HG02798 (cell line): ENCODE results near the gene MYOC.
"Not testable (repeated sequence)": the region's sequence is repeated elsewhere in the genome, so short reads cannot be mapped to it uniquely, and the experiment has no call there.

Experiments used
- ATAC-seq: cut with Tn5 transposase; IDR thresholded peaks from one replicate; pipeline ENCODE4 v1.9.1; 2021; ENCODE audit warnings: mild to moderate bottlenecking; ENCODE audit not compliant: unreplicated experiment, poor library complexity

Gene MYOC

DNA sequence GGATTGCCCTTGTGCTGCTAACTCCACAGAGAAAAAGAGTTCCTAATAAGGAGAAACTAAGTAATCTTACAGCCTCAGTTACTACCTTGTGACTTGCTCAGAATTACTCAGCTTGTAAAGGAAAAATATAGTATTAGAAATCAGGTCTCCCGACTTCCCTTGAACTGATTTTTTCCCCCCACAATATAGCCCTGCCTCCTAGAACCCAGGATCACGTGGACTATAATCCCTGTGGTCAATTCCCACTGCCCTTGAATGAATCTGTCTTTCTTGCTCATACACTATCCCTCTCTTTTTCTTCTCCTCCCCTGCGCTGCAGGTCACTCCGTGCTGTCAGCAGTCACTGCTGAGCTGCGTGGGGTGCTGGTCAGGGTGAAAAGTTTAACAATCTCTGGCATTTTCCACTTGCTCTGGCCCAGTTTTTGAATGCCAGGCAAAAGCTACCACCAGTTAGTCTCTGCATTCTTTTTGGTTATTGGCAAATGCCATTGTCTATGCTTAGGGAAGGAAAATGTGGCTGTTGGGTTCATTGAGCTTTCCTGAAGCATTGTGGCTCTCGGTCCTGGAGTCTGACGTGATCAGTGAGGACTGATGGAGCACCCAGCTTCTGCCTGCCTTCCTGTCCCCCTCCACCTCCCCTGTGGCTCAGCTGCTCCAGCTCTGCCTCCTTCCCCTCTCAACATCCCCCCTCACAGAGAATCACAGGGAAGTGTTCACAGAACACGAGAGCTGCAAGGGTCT lies 1.9 kb upstream of the MYOC start:
- no peak for ATAC-seq

DNA sequence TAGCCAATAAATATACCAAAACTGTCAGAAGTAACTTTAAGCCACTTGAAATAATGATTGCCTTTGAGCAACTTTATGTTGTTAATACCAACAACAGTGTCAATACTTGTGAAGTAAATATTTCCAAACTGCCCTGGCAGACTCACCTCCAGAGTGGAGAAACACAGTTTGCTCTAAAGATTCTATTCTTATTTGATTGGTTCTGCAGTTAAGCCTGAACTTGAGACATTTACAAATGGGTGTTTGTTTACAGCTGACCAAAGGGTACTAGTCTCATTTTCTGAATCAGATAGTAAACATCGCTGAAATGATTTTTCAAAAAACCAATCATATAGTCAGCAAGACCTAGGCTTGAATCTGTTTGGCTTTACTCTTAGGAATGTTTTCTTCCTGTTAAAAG lies 1.3 kb upstream of the MYOC start:
- ATAC-seq: no peak

DNA sequence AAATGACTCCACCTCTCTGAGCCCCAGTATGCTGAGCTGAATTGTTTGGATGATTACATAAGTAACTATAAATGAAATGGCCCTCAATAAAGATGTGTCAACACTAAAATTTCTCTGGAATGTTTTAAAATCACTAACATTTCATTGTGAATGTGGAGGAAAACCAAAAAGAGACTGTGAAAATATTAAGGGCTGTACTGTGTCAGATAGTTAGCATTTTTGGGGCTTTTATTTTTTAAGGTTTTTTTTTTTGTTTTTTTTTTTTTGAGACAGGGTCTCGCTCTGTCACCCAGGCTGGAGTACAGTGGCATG lies 6.3 kb downstream of the MYOC start:
- no peak for ATAC-seq

DNA sequence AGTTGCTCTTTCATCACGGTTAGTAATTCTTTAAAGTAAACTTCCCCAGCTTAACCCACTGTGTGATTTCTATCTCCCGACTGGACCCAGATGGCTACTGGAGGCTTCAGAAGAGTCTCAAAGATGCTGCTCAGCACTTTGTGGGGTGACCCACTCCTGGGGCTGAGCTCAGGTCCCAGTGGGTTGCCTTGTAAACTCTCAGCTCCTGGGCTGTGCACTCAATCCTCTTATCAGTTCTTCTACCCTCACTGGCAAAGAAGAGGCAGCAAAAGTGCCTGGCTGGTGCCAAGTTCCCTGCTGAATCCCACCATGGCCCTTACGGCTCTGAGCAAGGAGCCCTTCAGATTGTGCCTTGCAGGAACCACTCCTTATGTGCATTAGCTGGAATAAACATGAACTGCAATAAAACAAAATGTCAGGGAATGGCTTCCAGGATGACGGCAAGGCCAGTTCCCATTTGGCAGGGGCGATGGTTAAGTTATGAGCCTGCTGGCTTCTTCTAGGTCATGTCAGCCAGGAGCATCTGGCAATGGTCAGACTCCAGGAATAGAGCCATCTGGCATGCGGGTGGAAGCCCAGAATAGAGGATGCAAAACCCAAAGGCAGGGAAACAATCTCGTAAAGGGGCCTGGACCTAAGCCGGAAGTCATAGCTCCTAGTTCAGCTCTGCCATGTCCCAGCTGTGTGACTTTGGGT lies 6.8 kb downstream of the MYOC start:
- no peak for ATAC-seq

DNA sequence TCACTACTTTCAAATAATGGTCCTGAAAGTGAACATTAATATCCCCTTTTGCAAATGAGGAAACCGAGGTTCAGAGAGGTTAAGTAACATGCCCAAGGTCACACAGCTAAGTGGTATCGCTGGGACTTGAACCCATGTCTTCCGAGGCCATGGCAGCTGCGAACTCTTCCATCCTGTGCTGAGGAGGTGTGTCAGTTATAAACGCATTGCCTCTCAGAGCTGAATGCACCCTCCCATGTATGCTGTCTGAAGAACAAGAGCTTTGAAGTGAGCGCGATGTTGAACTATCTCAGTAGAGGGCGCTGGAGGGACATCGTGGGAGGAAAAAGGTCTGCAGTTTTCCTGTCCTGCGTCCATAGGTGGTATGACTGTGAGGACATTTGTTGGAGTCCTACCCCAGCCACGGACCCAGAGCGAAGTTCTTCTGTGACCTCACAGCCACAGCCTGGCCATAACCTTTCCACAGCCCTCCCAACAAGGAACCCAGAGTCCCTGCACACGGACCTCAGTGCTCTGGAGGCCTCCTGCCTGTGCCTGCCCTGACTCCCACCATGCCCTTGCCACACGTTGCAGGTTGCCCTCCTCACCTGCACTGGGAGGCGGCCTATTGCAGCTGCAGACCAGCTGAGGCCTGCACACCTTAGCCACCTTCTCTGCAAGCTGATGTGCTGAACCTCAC lies 7.5 kb downstream of the MYOC start:
- ATAC-seq: peak; percentile 81

DNA sequence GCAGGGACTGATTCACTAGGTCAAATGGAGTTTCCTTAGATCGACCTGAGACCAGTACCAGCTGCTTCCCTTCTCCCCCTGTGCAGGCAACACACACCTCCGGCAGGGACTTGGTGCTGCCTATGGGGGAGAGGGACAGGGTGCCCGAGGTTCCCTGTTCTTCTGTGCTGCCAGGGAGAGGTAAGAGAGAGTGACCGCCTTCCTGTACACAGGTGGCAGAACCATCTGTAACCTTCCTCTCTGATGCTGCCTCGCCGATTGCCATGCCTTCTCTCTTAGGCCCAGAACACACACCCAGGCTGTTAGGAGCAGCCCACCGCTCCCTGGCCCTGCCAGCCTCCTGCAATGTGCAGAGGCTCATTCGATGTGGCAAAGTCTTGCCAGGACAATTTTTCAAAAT lies 9.3 kb downstream of the MYOC start:
- no peak for ATAC-seq

DNA sequence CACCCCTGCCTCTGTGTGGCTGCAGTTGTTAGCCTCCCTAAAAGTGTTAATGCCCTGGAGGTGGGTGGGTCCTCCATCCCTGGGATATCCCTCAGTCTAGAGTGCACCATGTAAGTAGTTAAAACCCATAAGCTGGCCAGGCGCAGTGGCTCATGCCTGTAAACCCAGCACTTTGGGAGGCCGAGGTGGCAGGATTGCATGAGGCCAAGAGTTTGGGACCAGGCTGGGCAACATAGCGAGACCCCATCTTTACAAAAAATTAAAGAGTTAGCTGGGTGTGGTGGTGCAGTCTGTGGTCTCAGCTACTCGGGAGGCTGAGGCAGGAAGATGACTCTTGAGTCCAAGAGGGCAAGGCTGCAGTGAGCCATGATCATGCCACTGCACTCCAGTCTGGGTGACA lies 10.3 kb downstream of the MYOC start:
- no peak for ATAC-seq

DNA sequence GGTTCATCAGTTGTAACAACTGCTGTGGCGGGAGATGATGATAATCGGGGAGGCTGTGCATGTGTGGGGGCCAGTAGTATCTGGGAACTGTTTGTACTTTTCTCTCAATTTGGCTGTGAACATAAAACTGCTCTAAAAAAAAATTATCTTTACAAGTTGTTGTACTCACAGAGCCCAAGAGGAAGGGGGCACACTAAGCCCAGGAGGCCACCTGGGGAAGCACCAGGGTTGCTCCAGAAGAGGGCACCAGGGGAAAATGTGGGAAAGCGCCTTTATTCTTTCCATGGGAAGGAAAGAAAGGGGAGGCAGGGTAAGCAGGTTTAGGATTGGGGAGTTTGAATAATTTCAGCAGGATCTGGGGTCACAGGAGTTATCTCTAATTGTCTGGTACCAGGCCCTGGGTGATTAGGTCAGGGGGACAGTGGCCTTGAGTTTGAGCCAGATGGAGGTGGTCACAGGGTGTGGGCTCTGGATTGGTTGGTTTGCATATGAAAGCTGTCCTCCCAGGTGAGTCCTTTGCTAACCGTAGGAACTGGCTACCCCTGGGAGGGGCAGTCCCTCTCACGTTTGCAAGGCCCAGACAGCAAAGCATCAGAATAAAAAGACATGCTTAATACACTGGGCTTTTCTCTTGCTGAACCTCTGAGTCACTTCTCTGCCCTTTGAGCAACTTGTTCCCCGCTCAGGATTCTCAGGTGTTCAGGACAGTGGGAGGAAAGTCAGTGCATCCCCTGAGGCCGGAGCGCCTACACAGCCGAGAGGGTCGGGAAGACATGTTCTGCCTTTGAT lies 11.2 kb downstream of the MYOC start:
- ATAC-seq: no peak

DNA sequence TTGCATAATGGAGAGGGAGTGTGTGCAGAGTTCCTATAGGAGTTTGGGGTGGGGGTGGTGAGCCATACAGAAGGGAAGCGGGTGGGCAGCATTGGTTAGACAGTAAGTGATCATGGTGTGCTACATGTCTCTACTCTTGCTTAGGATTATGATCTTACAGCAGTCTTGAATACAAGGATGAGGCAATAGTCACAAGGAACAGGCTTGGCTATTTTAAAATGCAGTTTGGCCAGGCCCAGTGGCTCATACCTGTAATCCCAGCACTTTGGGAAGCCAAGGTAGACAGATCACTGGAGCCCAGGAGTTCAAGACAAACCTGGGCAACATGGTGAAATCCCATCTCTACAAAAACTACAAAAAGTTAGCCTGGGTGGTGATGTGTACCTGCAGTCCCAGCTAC lies 12.3 kb downstream of the MYOC start:
- ATAC-seq: no peak

DNA sequence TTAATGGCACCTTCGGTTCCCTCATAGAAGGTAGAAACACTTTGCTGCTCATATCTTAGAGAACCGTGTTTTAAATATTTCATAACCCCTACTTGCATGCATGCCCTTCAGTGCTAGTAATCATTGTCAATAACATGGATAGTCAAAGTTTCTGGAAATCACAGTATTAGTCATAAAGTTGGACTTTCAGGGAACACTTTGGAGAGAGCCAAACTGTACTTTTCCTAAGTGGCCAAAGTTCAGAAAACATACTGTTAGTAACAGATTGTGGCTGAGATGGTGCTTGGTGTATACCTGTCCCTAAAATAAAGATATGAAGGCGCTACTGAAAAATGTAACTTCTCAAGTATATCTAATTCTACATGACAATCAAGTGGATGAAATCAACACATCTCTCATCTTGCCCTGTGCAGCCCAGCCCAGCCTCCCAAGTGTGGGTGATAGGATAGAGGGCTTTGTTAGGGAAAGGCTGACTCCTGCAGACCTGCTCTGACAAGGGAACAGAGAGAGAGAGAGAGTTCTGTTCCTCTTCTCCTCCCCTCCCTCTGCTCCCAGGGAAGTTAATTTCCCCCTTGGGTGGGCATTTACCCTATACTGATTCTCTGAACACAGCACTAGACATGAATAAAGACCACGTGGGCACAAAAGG lies 14.4 kb downstream of the MYOC start:
- ATAC-seq: no peak

DNA sequence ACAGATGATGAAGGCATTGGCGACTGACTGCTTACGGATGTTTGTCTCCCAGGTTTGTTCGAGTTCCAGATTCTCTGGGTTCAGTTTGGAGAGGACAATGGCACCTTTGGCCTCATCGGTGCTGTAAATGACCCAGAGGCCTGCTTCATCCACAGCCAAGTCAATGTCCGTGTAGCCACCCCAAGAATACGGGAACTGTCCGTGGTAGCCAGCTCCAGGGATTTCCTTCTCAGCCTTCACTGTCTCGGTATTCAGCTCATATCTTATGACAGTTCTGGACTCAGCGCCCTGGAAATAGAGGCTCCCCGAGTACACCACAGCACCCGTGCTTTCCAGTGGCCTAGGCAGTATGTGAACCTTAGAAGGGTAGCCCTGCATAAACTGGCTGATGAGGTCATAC lies 16.3 kb downstream of the MYOC start:
- ATAC-seq: no peak

DNA sequence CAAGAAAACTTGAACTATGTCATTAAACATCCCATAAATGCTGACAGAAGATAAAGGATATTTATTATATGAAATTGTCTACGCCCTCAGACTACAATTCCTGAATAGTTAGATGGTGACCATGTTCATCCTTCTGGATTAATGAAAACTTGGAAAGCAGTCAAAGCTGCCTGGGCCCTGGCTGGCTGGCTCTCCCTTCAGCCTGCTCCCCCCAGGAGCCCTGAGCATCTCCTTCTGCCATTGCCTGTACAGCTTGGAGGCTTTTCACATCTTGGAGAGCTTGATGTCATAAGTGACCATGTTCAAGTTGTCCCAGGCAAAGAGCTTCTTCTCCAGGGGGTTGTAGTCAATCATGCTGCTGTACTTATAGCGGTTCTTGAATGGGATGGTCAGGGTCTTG lies 16.8 kb downstream of the MYOC start:
- ATAC-seq: no peak

DNA sequence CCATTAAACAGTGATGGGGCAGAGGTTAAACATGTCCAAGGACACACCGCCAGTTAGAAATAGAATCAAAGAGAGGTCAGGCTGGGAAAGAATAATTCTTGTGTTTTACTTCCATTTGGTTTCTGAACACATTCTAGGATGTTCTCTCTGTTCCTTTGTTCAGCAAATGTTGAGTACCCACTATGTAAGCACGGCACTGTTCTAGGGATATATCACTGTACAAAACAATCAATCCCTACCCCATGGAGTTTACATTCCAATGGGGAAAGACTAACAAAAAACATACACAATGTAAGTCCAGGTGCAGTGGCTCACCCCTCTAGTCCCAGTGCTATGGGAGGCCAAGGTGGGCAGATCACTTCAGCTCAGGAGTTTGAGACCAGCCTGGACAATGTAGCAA lies 24.3 kb downstream of the MYOC start:
- ATAC-seq: no peak

DNA sequence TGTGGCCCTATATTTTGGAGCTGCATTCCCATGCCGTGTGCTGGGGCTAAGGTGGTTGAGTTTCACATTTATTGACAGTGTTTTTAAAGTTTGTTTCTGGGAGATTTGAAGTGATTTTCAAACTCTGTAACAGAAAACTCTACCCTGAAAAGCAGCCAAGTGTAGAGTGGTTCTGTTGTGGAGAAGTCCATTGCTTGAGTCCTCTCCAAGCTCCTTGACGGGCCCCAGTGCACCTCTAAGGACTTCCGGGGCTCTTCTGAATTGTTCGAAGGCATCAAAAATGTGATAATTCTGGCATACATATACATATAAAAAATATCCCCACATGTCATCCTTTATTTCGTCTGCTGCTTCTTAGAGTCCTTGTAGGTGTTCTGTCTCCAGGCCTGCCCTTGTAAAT lies 25.5 kb downstream of the MYOC start:
- ATAC-seq: no peak

DNA sequence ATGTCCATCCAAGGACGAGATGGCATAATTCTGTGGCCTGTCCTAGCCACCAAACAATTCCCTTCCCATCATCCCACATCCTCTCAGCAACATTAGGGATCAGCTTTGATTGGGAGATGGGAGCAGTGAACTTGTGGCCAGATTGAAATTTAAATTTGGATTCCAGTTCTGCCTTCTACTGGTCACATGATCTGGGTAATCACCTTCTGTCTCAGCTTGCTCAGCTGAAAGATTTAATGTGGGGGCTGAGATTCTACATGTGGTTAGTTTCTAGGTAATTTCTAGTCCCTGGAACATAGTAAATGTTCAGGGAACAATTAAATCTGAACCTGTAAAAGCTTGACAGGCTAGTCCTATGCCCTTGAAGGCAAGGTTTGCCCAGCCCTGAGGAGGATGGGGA lies 27.3 kb downstream of the MYOC start:
- ATAC-seq: no peak

DNA sequence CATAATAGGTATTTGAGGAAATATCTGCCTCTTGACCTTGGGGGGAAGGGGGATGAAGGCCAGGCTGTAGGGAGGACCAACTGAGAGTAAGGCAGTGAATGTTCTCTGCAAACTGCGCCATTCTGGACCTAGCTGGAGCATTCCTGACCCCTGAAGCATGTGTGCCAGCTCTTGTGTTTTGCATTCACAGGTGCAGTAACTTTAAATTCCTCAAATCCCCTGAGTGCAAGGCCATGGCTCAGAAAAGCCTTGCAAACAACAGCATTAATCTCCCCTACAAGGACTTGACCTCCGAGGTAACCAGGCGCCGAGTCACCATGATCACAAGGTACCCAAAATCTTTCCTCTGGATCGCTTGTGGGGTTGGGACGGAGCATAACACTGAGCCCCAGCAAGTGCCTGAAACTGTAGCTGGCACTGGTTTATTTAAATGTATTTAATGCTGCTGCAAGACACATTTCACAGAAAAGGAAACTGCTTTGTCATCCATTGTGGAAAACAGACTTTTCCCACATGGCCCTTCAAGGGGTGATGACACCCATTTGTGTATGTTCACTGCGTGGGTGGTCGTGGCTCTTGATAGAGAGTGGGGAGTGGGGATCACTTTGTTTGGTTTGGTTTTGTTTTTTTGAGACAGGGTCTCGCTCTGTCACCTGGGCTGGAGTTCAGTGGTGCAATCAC lies 28.7 kb downstream of the MYOC start:
- ATAC-seq: no peak

DNA sequence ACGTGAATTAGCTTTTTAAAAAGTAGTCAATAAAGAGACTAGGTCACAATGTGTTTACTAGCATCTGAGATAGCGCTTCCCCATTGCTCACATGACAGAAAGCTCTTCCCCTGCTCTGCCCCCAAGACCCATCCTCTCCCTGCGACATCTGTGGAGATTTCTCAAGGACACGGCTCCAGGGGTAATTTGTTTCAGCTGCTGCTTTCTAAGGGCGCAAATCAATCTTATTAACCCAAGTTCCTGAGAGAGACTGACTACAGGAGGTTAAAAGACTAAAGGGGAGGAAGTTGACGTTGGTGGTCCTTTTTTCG lies 30.4 kb downstream of the MYOC start, which contains the start of gene MYOCOS:
Gene MYOCOS, plus strand, starts transcription at position 92 of the 311 bp plus-strand sequence. CDS start 1,641 bp downstream, outside the sequence.
- ATAC-seq: no peak

DNA sequence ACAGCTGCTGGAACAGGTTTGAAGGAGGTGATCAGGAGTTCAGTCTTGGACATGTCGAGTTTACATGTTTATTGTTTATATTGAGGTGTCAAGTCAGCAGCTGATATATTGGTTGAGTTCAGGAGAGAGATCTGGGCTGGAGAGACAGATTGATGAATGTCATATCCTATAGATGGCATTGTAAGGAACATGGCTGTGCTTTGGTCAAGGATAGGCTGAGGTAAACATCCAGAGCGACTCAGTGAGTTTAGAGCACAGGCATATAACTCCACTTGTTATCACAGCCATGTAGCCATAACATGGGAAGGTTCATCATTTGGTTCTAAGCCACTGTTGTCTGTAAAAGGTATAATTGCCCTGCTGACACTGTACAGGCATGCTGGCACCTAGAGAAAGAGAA lies 35.9 kb downstream of the MYOC start:
- ATAC-seq: no peak

DNA sequence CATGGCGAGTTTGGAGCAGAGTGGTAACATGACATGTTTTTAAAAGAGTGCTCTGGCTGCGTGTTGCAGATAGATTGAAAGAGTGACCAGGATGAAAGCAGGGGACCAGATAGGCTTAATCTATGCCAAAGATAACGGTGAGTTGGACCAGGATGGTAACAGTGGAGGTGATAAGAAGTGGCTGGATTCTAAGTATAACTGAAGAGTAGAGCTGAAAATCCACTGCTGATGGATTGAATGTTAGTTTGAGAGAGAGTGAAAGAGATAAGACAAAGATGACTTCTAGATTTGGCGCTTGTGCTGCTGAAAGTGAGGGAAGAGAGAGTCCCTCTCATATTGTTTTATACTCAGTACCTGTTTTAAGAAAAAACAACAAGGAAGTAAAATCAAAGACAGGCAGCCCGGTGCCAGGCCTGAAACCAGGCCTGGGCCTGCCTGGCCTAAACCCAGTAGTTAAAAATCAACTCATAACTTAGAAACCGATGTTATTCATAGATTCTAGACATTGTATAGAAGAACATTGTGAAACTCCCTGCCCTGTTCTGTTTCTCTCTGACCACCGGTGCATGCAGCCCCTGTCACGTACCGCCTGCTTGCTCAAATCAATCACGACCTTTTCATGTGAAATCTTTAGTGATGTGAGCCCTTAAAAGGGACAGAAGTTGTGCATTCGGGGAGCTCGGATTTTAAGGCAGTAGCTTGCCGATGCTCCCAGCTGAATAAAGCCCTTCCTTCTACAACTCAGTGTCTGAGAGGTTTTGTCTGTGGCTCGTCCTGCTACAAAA lies 37.2 kb downstream of the MYOC start:
- ATAC-seq: not testable (repeated sequence)
